NCI-H510A treated with DMSO at 0.1 percent for 48 hours (cell line): ENCODE data around the gene FCAR.
"Not testable (repeated sequence)": the region's sequence is repeated elsewhere in the genome, so short reads cannot be mapped to it uniquely, and the experiment has no call there.

Source experiments
- DNase-seq: peaks from one replicate; lab custom pipeline; 2025; lab: John Stamatoyannopoulos, UW

FCAR gene

DNA sequence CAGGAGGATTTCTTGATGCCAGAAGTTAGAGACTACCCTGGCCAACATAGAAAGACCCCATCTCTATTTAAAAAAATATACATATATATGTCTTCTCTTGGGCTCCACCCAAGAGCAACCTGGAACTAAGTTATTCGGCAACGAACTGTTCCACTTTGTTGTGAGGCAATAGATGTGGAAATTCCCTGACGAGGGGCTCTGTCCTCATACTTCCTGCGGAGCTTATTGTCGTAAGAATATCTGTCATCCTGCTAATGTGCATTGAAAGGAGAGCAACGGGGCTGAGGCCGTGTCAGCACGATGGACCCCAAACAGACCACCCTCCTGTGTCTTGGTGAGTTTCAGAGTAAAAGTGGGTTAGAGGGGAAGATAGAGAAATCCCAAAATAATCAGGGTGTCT, at the start of gene FCAR:
Gene FCAR, plus strand, starts transcription at position 246 of the 400 bp plus-strand sequence. Its CDS starts 55 bp downstream, at position 301.
- DNase-seq: no peak

GRCh38 chr19:54824416-54824815, 49.6 kb upstream of the FCAR start:
- not testable (repeated sequence) for DNase-seq

DNA sequence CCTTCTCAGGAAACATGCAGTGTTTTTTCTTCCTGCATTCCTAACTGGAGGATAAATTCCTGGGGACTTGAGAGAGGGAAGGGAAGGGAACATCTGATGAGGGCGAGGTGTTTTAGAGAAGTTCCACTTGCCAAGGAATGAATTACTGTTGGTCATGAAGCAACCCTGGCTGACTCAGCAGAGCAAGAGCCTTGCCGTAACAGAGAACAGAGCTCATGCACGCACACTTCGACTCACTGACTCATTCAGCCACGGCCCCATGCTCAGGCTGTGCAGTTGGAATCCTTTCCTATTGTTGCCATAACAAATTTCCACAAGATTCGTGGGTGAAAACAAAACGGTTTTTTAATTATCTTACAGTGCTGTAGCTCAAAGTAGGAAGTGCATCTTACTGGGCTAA, 48.7 kb upstream of the FCAR start:
- DNase-seq: not testable (repeated sequence)

DNA sequence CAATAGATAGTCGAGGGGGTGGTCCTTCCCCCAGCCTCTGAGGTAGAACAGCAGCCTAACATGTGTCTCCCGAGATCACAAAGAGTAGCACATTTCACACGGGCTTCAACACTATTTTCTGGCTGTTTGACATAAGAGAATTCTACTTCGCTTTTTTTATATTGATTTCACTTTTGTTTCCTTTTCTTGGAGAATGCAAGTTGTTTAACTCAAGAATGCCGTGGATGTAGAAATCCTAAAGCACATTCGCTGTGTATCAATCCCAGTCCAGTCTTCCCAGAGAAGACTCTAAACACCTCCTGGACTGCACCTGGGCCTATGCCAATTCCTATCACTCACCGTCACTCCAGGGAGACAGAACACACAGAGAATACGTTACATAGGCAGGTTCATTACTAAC, 46.0 kb upstream of the FCAR start:
- not testable (repeated sequence) for DNase-seq

DNA sequence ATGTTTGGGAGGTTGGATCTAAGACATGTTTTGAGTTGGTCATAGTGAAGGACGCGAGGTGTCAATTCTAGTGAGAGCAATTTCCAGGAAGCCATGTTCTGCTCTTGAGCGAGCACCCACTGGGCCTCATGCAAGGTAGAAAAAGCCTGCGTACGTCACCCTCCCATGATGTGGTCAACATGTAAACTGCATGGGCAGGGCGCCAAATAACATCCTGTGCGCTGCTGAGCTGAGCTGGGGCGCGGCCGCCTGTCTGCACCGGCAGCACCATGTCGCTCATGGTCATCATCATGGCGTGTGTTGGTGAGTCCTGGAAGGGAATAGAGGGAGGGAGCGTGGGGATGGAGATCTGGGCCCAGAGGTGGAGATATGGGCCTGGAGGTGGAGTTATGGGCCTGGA, 41.5 kb upstream of the FCAR start, which contains the start of gene KIR2DS4:
Gene KIR2DS4, plus strand, starts transcription at position 181 of the 400 bp plus-strand sequence.
- not testable (repeated sequence) for DNase-seq

DNA sequence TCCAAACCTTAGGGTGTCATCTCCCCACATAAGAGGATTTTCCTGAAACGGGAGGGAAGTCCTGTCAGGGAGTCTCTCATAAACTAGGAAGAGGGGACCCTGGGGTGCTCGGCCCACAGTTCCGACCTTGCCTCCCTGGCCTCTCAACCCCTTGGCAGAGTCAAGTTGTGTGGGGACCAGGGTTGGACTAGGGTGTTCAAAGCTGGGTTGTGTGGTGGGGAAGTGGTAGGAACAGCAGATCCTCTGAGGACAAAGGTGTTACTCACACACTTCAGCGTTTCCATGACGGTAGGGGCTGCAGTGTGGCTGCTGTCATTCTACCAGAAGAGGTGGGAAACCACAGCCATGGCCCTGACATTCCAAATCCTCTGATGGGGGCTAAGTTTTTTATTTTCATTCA, 38.9 kb upstream of the FCAR start:
- not testable (repeated sequence) for DNase-seq

- DNase-seq: not testable (repeated sequence)
Measured at GRCh38 chr19:54837522-54837921, 36.5 kb upstream of the FCAR start.

DNA sequence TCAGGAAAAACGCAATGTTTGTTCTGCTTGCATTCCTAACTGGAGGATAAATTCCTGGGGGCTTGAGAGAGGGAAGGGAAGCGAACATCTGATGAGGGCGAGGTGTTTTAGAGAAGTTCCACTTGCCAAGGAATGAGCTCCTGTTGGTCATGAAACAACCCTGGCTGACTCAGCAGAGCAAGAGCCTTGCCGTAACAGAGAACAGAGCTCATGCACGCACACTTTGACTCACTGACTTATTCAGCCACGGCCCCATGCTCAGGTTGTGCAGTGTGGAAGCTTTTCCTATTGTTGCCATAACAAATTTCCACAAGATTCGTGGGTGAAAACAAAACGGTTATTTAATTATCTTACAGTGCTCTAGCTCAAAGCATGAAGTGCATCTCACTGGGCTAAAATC, 30.9 kb upstream of the FCAR start:
- DNase-seq: not testable (repeated sequence)

- DNase-seq: not testable (repeated sequence)
Measured at GRCh38 chr19:54850061-54850640, 23.9 kb upstream of the FCAR start, which contains the start of gene KIR3DL2. Gene KIR3DL2, plus strand, starts transcription at chr19:54850443. Its CDS starts 33 bp downstream, at chr19:54850476.

- no peak for DNase-seq
Measured at GRCh38 chr19:54850930-54851329, 23.1 kb upstream of the FCAR start.

DNA sequence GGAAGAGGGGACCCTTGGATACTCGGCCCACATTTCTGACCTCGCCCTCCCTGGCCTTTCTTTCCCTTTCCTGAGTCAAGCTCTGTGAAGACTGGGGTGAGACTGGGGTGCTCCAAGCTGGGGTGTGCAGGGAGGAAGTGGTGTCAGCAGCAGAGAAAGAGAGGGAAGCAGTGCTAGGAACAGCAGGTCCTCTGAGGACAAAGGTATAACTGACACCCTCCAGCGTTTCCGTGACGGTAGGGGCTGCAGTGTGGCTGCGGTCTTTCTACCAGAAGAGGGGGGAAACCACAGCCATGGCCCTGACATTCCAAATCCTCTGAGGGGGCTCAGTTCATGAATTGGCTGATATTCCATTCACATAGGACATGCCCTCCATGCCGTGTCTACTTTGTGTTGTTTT, 22.7 kb upstream of the FCAR start:
- DNase-seq: no peak

DNA sequence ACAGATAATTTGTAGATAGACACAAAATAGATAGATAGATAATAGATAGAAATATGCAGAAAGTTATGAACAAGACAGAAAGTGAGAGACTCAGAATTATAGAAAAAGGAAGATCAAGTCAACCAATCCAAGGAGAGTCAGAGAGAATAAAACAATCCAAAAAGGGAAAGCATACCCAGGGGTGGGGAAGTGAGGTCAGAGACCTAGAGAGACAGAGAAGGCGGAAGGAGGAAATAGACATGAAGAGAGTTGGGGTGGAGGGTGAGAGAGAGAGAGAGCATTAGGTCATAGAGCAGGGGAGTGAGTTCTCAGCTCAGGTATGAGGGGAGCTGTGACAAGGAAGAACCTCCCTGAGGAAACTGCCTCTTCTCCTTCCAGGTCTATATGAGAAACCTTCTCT, 18.8 kb upstream of the FCAR start:
- DNase-seq: not testable (repeated sequence)

- not testable (repeated sequence) for DNase-seq
Measured at GRCh38 chr19:54858476-54858875, 15.6 kb upstream of the FCAR start.

DNA sequence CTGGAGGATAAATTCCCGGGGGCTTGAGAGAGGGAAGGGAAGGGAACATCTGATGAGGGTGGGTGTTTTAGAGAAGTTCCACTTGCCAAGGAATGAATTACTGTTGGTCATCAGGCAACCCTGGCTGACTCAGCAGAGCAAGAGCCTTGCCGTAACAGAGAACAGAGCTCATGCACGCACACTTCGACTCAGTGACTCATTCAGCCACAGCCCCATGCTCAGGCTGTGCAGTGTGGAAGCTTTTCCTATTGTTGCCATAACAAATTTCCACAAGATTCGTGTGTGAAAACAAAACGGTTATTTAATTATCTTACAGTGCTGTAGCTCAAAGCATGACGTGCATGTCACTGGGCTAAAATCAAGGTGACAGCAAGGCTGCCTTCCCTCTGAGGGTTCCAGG, 14.6 kb upstream of the FCAR start:
- DNase-seq: not testable (repeated sequence)

DNA sequence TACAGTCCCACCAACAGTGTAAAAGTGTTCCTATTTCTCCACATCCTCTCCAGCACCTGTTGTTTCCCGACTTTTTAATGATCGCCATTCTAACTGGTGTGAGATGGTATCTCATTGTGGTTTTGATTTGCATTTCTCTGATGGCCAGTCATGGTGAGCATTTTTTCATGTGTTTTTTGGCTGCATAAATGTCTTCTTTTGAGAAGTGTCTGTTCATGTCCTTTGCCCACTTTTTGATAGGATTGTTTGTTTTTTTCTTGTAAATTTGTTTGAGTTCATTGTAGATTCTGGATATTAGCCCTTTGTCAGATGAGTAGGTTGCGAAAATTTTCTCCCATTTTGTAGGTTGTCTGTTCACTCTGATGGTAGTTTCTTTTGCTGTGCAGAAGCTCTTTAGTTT, 10.6 kb upstream of the FCAR start:
- DNase-seq: not testable (repeated sequence)

- no peak for DNase-seq
Measured at GRCh38 chr19:54871696-54872095, 2.3 kb upstream of the FCAR start.

- DNase-seq: no peak
Measured at GRCh38 chr19:54875506-54875905, 1.5 kb downstream of the FCAR start.

DNA sequence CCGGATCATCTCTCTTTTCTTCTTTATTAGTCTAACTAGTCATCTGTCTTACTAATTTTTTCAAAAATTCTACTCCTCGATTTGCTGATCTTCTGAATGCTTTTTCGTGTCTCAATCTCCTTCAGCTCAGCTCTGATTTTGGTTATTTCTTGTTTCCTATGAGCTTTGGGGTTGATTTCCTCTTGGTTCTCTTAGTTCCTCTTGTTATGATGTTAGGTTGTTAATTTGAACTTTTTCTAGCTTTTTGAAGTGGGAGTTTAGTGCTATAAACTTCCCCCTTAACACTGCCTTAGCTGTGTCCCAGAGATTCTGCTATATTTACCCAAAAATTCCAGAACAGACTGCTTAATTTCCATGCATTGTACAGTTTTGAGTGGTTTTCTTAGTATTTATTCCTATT, 3.4 kb downstream of the FCAR start:
- no peak for DNase-seq

DNA sequence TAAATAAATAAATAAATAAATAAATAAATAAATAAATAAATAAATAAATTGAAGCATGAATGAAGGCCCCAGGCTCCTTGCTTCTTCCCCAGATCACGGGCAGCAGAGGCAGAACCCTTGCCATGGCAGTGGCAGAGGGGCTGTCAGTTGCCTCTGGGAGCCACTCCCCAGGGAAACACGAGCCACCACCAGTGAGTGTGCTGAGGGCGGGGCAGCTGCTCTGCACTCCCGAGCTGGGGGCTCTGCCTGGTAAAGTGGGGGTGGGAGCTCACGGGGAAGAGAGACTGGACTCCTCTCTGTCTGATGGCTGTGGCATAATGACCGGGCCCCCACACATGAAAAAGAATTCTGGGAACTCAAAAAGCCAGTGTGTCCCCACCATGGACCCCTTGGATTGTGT, 7.8 kb downstream of the FCAR start:
- no peak for DNase-seq

GRCh38 chr19:54882758-54883157, 8.7 kb downstream of the FCAR start:
- DNase-seq: no peak

- no peak for DNase-seq
Measured at GRCh38 chr19:54883228-54883627, 9.2 kb downstream of the FCAR start.

DNA sequence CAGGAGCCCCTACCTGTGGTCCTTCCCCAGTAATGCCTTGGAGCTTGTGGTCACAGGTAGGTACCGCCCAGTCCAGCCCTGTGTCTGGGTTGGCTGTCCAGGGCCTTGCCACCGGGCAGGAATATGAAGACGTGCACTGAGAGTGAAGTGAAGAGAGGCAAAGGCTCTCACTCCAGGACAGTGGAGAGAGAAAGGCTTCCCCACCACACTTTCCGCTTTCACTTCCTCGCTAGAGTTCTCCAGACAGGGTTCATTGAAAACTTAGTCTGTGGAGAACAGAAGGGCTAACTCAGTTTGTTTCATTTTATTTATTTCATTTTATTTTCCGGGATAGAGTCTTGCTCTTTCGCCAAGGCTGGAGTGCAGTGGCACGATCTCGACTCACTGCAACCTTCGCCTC, 14.2 kb downstream of the FCAR start:
- DNase-seq: no peak

DNA sequence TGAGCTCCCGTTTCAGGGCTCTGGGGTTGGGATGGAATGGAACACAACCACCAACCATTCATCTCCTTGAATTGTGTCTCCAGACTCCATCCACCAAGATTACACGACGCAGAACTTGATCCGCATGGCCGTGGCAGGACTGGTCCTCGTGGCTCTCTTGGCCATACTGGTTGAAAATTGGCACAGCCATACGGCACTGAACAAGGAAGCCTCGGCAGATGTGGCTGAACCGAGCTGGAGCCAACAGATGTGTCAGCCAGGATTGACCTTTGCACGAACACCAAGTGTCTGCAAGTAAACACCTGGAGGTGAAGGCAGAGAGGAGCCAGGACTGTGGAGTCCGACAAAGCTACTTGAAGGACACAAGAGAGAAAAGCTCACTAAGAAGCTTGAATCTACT, 15.5 kb downstream of the FCAR start:
- no peak for DNase-seq

- DNase-seq: no peak
Measured at GRCh38 chr19:54893406-54893805, 19.4 kb downstream of the FCAR start.
